H1 (cell line): ENCODE results near the gene ANP32A.

ENCODE experiments used
- ASH2L ChIP-seq: fragments of 200-600, 300-600 bp; sonication (generic); IDR thresholded peaks from one replicate; pipeline ENCODE4 v1.7.1; 2017; ENCODE audit warnings: low read length
- ATF2 ChIP-seq: IDR thresholded peaks from 2 replicates; pipeline ENCODE4 v1.6.1; 2012; ENCODE audit warnings: low read length, inconsistent platforms
- CTCF ChIP-seq, 3 experiments: IDR thresholded peaks; 1 replicate in 2 of 3; 2 replicates in 1 of 3; pipeline versions ENCODE4 v1.5.1 to v1.6.1; 2011; ENCODE audit warnings: low read length in 3 of 3, mild to moderate bottlenecking in 3 of 3, inconsistent platforms in 2 of 3, low read depth in 1 of 3, moderate library complexity in 1 of 3; ENCODE audit not compliant: insufficient read depth in 1 of 3; ENCODE audit errors: control extremely low read depth in 1 of 3
- KDM1A ChIP-seq: fragments of 200-600, 300-600 bp; sonication (generic); IDR thresholded peaks from 2 replicates; pipeline ENCODE4 v1.7.1; 2016; ENCODE audit warnings: mild to moderate bottlenecking, low read length, borderline replicate concordance
- POLR2A ChIP-seq, 2 experiments: IDR thresholded peaks; 1 replicate in 1 of 2; 2 replicates in 1 of 2; pipeline ENCODE4 v1.6.1; 2011; ENCODE audit warnings: low read depth in 2 of 2, low read length in 2 of 2, mild to moderate bottlenecking in 2 of 2; ENCODE audit errors: control extremely low read depth in 1 of 2
- USF2 ChIP-seq: IDR thresholded peaks from 2 replicates; pipeline ENCODE4 v1.6.1; 2011; ENCODE audit warnings: low read length, improper control_type of control experiment

GRCh38 chr15:68755731-68756130, 65.0 kb downstream of the ANP32A start:
- TF ChIP-seq KDM1A: no peak
- no peak for TF ChIP-seq ATF2
- no peak for TF ChIP-seq POLR2A (IDR thresholded peaks at IDR 0.05; ENCODE audit: control extremely low read depth in 1 of 2, low read depth in 2 of 2, low read length in 2 of 2)
- no peak for TF ChIP-seq ASH2L
- TF ChIP-seq CTCF (IDR thresholded peaks at IDR 0.05; ENCODE audit: control extremely low read depth in 1 of 3, insufficient read depth in 1 of 3, low read depth in 1 of 3, low read length in 3 of 3): no peak
- TF ChIP-seq USF2: no peak
